ENCODE data around the gene TSPEAR.

The TSPEAR gene

DNA sequence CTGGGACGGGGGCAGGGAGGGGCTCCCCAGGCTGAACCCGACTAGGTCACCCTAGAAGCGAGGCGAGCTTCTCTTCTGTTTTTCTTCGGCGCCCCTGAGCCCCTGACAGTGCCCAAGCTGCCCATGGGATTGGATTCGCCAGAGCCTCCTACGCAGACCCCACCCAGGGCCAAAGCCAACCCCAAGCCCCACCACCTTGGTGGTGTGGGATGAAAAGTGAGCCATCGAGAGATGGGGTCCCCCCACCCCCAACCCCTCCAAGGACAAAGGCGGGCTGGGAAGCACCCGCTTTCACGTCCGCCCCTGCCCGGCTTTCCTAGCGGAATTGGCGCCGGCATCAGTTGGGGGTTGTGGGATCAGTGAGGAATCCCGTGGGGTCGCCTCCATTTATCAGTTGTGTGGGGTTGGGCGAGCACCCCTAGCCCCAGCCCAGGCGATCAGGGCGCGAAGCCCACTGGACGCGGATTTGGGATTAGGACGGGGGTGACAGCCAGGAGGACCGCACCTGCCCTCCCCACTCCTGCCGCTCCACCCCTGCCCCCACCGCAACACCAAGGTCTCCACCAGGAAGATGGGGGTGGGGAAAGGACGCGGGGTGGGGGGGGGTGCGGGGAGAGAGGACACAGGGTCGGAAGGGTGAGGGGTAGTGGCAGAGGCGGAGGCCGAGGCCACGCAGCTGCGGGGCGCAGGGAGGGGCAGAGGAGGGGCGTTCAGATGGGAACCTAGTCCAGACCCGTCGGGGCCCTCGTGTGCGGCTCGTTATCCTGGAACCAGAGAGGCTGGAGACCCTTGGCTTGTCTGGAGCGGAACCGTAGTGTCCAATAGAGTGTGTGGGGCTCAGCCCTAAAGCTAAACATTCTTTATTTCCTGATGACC, 4.4 kb downstream of the TSPEAR start:
- H3K4me3 Mint-ChIP-seq = no peak overlapping the region
- no peak for DNase-seq (ENCODE audit: low spot score)
- peaks cover 1% of the 10 kb centered on the region for H3K4me1 Mint-ChIP-seq (ENCODE audit: low read depth)
- H3K27me3 Mint-ChIP-seq (ENCODE audit: low read depth) = peaks cover 80% of the 10 kb centered on the region
- no peak overlapping the region for H3K27ac Mint-ChIP-seq
- H3K36me3 Mint-ChIP-seq (ENCODE audit: low read depth) = peaks cover 2% of the 10 kb centered on the region
- H3K9me3 Mint-ChIP-seq = peaks cover 13% of the 10 kb centered on the region

- no peak for DNase-seq (ENCODE audit: low spot score)
- H3K9me3 Mint-ChIP-seq = peaks cover 13% of the 10 kb centered on the region
- peaks cover 1% of the 10 kb centered on the region for H3K4me1 Mint-ChIP-seq (ENCODE audit: low read depth)
- peaks cover 2% of the 10 kb centered on the region for H3K36me3 Mint-ChIP-seq (ENCODE audit: low read depth)
- peaks cover 79% of the 10 kb centered on the region for H3K27me3 Mint-ChIP-seq (ENCODE audit: low read depth)
- H3K27ac Mint-ChIP-seq = no peak overlapping the region
- no peak overlapping the region for H3K4me3 Mint-ChIP-seq
These were observed 5.2 kb downstream of the TSPEAR start for GRCh38 chr21:44706026-44706705.

DNA sequence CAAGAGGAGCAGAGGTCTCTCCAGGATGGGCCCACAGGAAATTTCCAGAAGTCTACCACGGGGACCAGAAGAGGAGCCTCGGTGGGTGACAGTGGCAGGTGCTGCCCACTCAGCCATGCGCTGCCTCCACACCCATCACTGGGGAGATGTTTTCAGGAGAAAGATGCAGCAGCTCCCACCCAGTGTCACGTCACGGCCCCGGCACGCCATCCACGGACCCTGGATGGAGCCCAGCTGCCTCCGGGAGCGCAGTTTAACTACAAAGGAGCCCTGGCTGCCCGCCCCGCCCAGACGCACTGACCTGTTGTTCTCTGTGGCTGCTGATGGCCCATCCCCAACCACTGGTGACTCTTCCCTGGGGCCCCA, 6.8 kb downstream of the TSPEAR start:
- H3K36me3 Mint-ChIP-seq (ENCODE audit: low read depth) = peaks cover 2% of the 10 kb centered on the region
- DNase-seq (ENCODE audit: low spot score) = no peak
- peaks cover 68% of the 10 kb centered on the region for H3K27me3 Mint-ChIP-seq (ENCODE audit: low read depth)
- no peaks in the 10 kb centered on the region for H3K4me1 Mint-ChIP-seq (ENCODE audit: low read depth)
- no peak overlapping the region for H3K27ac Mint-ChIP-seq
- H3K9me3 Mint-ChIP-seq = peaks cover 13% of the 10 kb centered on the region
- no peak overlapping the region for H3K4me3 Mint-ChIP-seq

GRCh38 chr21:44703731-44704635, 7.4 kb downstream of the TSPEAR start:
- no peak overlapping the region for H3K4me3 Mint-ChIP-seq
- peaks cover 65% of the 10 kb centered on the region for H3K27me3 Mint-ChIP-seq (ENCODE audit: low read depth)
- no peaks in the 10 kb centered on the region for H3K4me1 Mint-ChIP-seq (ENCODE audit: low read depth)
- no peak for DNase-seq (ENCODE audit: low spot score)
- no peak overlapping the region for H3K27ac Mint-ChIP-seq
- peaks cover 13% of the 10 kb centered on the region for H3K9me3 Mint-ChIP-seq
- peaks cover 2% of the 10 kb centered on the region for H3K36me3 Mint-ChIP-seq (ENCODE audit: low read depth)

GRCh38 chr21:44702973-44703730, 8.2 kb downstream of the TSPEAR start:
- H3K27me3 Mint-ChIP-seq (ENCODE audit: low read depth) = peaks cover 66% of the 10 kb centered on the region
- DNase-seq (ENCODE audit: low spot score) = no peak

GRCh38 chr21:44702111-44702972, 9.0 kb downstream of the TSPEAR start:
- Mint-ChIP-seq H3K36me3 (ENCODE audit: low read depth) (peaks cover 2% of the 10 kb centered on the region), H3K27me3 (ENCODE audit: low read depth) (peaks cover 66% of the 10 kb centered on the region), H3K4me1 (ENCODE audit: low read depth) (no peaks in the 10 kb centered on the region), H3K4me3 (no peak overlapping the region), H3K27ac (no peak overlapping the region), H3K9me3 (peaks cover 13% of the 10 kb centered on the region)
- DNase-seq (ENCODE audit: low spot score) = no peak

More at GRCh38 chr21:44702973-44703730, 8.2 kb downstream of the TSPEAR start:
- peaks cover 13% of the 10 kb centered on the region for H3K9me3 Mint-ChIP-seq
- H3K27ac Mint-ChIP-seq = no peak overlapping the region
- H3K4me1 Mint-ChIP-seq (ENCODE audit: low read depth) = no peaks in the 10 kb centered on the region
- no peak overlapping the region for H3K4me3 Mint-ChIP-seq
- H3K36me3 Mint-ChIP-seq (ENCODE audit: low read depth) = peaks cover 2% of the 10 kb centered on the region

- peaks cover 13% of the 10 kb centered on the region for H3K9me3 Mint-ChIP-seq
- no peak for DNase-seq (ENCODE audit: low spot score)
- no peaks in the 10 kb centered on the region for H3K4me1 Mint-ChIP-seq (ENCODE audit: low read depth)
- H3K27me3 Mint-ChIP-seq (ENCODE audit: low read depth) = peaks cover 66% of the 10 kb centered on the region
- no peak overlapping the region for H3K27ac Mint-ChIP-seq
- no peak overlapping the region for H3K4me3 Mint-ChIP-seq
- peaks cover 2% of the 10 kb centered on the region for H3K36me3 Mint-ChIP-seq (ENCODE audit: low read depth)
These were observed 9.8 kb downstream of the TSPEAR start for GRCh38 chr21:44701541-44701940.

- Mint-ChIP-seq H3K27me3 (ENCODE audit: low read depth) (peaks cover 66% of the 10 kb centered on the region), H3K9me3 (peaks cover 9% of the 10 kb centered on the region), H3K36me3 (ENCODE audit: low read depth) (peaks cover 2% of the 10 kb centered on the region), H3K4me1 (ENCODE audit: low read depth) (no peaks in the 10 kb centered on the region), H3K27ac (no peak overlapping the region), H3K4me3 (no peak overlapping the region)
- no peak for DNase-seq (ENCODE audit: low spot score)
These were observed 10.4 kb downstream of the TSPEAR start for GRCh38 chr21:44701023-44701400.

DNA sequence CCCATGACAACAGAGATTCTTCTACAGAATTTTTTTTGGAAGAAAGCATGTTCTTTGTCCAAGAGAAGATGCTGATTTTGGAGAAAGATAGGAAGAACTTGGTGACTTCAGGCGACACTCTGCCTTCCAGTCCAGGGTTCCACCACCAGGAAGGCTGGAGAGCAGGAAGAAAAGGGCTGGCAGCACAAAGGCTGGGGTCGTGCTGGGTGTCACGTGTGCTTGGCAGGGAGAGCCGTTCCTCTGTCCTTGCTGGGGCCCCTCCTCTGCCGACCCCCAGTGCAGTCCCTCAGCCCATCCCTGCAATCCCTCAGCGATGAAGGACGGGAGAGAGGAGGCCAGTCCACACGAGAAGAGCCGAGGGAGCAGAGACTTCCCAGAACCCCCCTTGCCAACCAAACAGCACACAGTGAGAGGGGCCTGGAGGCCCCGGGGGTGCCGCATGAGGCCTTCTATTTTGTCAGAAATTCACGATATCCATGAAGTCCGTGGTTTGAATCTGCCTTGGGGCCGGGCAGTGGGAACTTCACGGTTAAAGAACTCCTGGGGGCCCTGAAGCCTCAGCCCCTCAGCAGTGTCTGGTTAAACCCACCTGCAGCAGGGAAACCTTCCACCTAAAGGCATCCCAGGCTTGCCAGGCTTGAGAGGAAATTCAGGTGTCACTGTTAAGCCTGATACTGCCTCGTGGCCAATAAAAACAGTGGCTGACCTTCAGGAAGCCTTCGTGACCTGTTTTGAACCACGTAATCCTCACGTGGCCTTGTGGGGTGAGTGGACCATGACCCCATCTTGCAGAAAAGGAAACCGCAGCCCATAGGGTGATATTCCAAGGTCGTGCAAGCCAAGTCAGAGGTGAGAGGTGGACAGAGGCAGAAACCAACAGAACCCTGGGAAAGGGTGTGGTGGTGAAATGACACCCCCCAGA, 11.0 kb downstream of the TSPEAR start:
- no peaks in the 10 kb centered on the region for H3K4me1 Mint-ChIP-seq (ENCODE audit: low read depth)

GRCh38 chr21:44699502-44700001, 11.8 kb downstream of the TSPEAR start:
- Mint-ChIP-seq H3K36me3 (ENCODE audit: low read depth) (no peaks in the 10 kb centered on the region), H3K9me3 (no peaks in the 10 kb centered on the region), H3K4me3 (no peak overlapping the region), H3K27ac (no peak overlapping the region), H3K4me1 (ENCODE audit: low read depth) (no peaks in the 10 kb centered on the region), H3K27me3 (ENCODE audit: low read depth) (peaks cover 58% of the 10 kb centered on the region)
- DNase-seq (ENCODE audit: low spot score) = no peak

More for the DNA sequence above, 11.0 kb downstream of the TSPEAR start:
- H3K27me3 Mint-ChIP-seq (ENCODE audit: low read depth) = peaks cover 66% of the 10 kb centered on the region
- no peak for DNase-seq (ENCODE audit: low spot score)
- H3K36me3 Mint-ChIP-seq (ENCODE audit: low read depth) = peaks cover 2% of the 10 kb centered on the region
- H3K4me3 Mint-ChIP-seq = no peak overlapping the region
- H3K9me3 Mint-ChIP-seq = peaks cover 4% of the 10 kb centered on the region
- H3K27ac Mint-ChIP-seq = no peak overlapping the region

DNA sequence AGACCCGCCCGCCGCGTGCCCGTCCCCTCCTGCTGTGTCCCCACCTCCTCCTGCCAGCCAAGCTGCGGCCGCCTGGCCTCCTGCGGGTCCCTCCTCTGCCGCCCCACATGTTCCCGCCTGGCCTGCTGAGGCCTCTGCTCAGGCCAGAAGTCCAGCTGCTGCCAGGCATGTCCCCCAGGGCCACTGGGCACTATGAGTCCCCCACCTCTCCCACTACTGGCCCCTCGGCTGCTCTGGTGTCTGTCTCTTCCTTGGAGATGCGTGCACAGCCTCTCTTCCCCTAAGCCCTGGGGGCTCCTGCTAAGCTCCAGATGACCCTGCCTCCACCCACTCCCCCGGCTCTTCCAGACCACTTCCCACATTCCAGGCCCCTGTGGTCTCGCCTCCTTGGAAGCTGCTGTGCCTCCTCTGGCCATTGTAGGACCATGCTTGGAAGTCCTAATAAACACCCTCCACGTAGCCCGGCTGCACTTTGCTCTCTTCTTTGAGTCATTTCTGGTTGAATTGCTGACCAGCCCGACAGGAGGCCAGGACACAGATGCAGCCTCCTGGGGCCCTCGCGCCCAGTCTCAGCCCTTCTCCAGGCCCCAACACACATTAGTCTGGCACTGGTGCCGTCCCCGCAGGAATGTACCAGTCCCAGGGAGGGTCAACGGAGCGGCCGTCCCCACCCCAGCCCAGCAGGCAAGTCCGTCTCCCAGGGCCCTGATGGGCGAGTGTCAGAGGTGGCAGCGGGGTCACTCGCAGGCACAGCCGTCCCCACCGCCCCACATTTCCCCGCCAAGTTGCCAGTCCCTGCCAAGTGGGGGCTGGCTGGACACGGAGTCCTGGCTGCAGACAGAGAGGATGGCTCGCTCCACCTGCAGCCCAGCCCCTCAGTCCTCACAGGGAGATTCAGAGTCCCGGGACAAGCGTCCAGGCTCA, 13.3 kb downstream of the TSPEAR start:
- H3K4me3 Mint-ChIP-seq = no peak overlapping the region
- no peak overlapping the region for H3K27ac Mint-ChIP-seq
- no peaks in the 10 kb centered on the region for H3K36me3 Mint-ChIP-seq (ENCODE audit: low read depth)
- no peaks in the 10 kb centered on the region for H3K4me1 Mint-ChIP-seq (ENCODE audit: low read depth)
- H3K9me3 Mint-ChIP-seq = peaks cover 5% of the 10 kb centered on the region
- DNase-seq (ENCODE audit: low spot score) = no peak
- H3K27me3 Mint-ChIP-seq (ENCODE audit: low read depth) = peaks cover 52% of the 10 kb centered on the region

All from T-helper 2 cell treated with Interferon-gamma antibody and Interleukin-4, amounts not matched to agents 5 μg/mL and 100 μg/mL, for 36 hours (primary cell).